Sigmoid colon (tissue), 7 donors: ENCODE measurements around the gene BRD3. TPM values are rescaled to one million over a fixed set of nuclear protein-coding genes. Genes with fewer than 3 reads are reported as not detected.

Experiments used
- DNase-seq: peaks from one replicate; pipeline ENCODE4 v3.0.0-alpha.2; 2019
- H3K27ac ChIP-seq, 4 donors: fragments of 200-600 bp; sonication (generic); one replicate each; pipeline ENCODE4 v1.5.1; 2016 to 2019; ENCODE audit warnings: mild to moderate bottlenecking in 1 of 4
- H3K27me3 ChIP-seq, 3 donors: fragments of 200-600 bp; sonication (generic); one replicate each; pipeline ENCODE4 v1.5.1; 2019; ENCODE audit warnings: mild to moderate bottlenecking in 1 of 3
- H3K36me3 ChIP-seq, 4 donors: fragments of 200-600 bp; sonication (generic); one replicate each; pipeline ENCODE4 v1.5.1; 2016 to 2019
- H3K4me1 ChIP-seq, 4 donors: fragments of 200-600 bp; sonication (generic); one replicate each; pipeline ENCODE4 v1.5.1; 2017 to 2019
- H3K4me3 ChIP-seq, 4 donors: fragments of 200-600 bp; sonication (generic); one replicate each; pipeline ENCODE4 v1.5.1; 2017 to 2019; ENCODE audit warnings: mild to moderate bottlenecking in 2 of 4, moderate library complexity in 1 of 4
- H3K9me3 ChIP-seq, 4 donors: fragments of 200-600 bp in 3 of 4; sonication (generic) in 3 of 4; one replicate each; pipeline versions ENCODE4 v1.5.1 to v1.6.1; 2013 to 2019
- CTCF ChIP-seq, 4 experiments: fragments of 450-650 bp in 3 of 4; fragments of 200-600 bp in 1 of 4; IDR thresholded peaks; one replicate each; pipeline ENCODE4 v1.5.1; 2016 to 2019; ENCODE audit warnings: antibody characterized with exemption in 4 of 4, mild to moderate bottlenecking in 3 of 4, moderate library complexity in 2 of 4
- EP300 ChIP-seq, 4 donors: sonication (generic); formaldehyde crosslinking; IDR thresholded peaks; one replicate each; pipeline ENCODE4 v1.6.1; 2017; ENCODE audit warnings: antibody characterized with exemption in 4 of 4
- POLR2A ChIP-seq, 2 donors: fragments of 450-650 bp; IDR thresholded peaks; one replicate each; pipeline ENCODE4 v1.6.1; 2016; ENCODE audit warnings: antibody characterized with exemption in 2 of 2, mild to moderate bottlenecking in 2 of 2, moderate library complexity in 2 of 2
- POLR2AphosphoS5 ChIP-seq, 4 donors: sonication (generic); formaldehyde crosslinking; IDR thresholded peaks; one replicate each; pipeline ENCODE4 v1.6.1; 2017; ENCODE audit warnings: antibody characterized with exemption in 4 of 4
- WGBS, 2 donors: extraction: QIAGEN DNeasy Blood & Tissue Kit; methylation state at CpG; one replicate each; pipeline ENCODE4 v1.1.7; 2013; 5-methylcytosine and 5-hydroxymethylcytosine counted together
- intact Hi-C: fragments of 100-400 bp; cut with DNase I; formaldehyde crosslinking; loops from one replicate; pipeline ENCODE4 v1.15.1; 2023
- polyA plus RNA-seq, 3 donors: library from polyadenylated mRNA; stranded (reverse); fragments of 200-250 nt; gene quantifications; one replicate each; pipeline ENCODE4 v1.2.3, GENCODE V29; 2013
- total RNA-seq, 4 donors: library from RNA; depleted of rRNA; stranded (reverse); fragments of >200 nt; gene quantifications; one replicate each; pipeline ENCODE4 v1.1.0, GENCODE V29; 2016
- donor health status: healthy with polysubstance abuse.
- donor health status: Bipolar disorder and iron deficiency.
- donor health status: healthy.

BRD3 gene
- total and polyA plus RNA-seq, 7 donors, result 4.4 to 34.5 (median 21.8) TPM

- no peak for TF ChIP-seq EP300 (IDR thresholded peaks at IDR 0.05)
- no peak for TF ChIP-seq POLR2AphosphoS5 (IDR thresholded peaks at IDR 0.05)
- no peak for TF ChIP-seq POLR2A (IDR thresholded peaks at IDR 0.05)
- TF ChIP-seq CTCF (IDR thresholded peaks at IDR 0.05), result no peak
- Histone ChIP-seq H3K36me3 (no peaks in the 10 kb centered on the region), H3K9me3 (no peaks in the 10 kb centered on the region), H3K4me3 (no peak overlapping the region), H3K27ac (peak overlapping the region in 2 of 4 donors; percentile 81 to 100), H3K27me3 (no peaks in the 10 kb centered on the region), H3K4me1 (peaks cover 0 to 77% (median 70%) of the 10 kb centered on the region in 4 donors)
- no peak for DNase-seq
- WGBS, 2 donors, result 82 to 92% methylated on average over 7 of the region's 7 CpGs
- intact Hi-C loops, result no loop called here
Measured at GRCh38 chr9:134064711-134065110, 3.1 kb downstream of the BRD3 start.

- WGBS, 2 donors, result 93 to 95% methylated on average over 29 of the region's 29 CpGs
- no peak overlapping the region for H3K27ac ChIP-seq
- intact Hi-C loops, result no loop called here
- H3K4me3 ChIP-seq, result no peak overlapping the region
- TF ChIP-seq CTCF (IDR thresholded peaks at IDR 0.05) (no peak), EP300 (IDR thresholded peaks at IDR 0.05) (no peak), POLR2AphosphoS5 (IDR thresholded peaks at IDR 0.05) (no peak), POLR2A (IDR thresholded peaks at IDR 0.05) (no peak)
- H3K9me3 ChIP-seq, result no peaks in the 10 kb centered on the region
- no peaks in the 10 kb centered on the region for H3K27me3 ChIP-seq
- peak; percentile 51 for DNase-seq
- H3K4me1 ChIP-seq, result peaks cover 0 to 81% (median 76%) of the 10 kb centered on the region in 4 donors
- H3K36me3 ChIP-seq, result no peaks in the 10 kb centered on the region
Measured at GRCh38 chr9:134063571-134064450, 4.0 kb downstream of the BRD3 start.

GRCh38 chr9:134063088-134063570 lies 4.7 kb downstream of the BRD3 start:
- Histone ChIP-seq H3K4me3 (no peak overlapping the region), H3K27me3 (no peaks in the 10 kb centered on the region), H3K9me3 (no peaks in the 10 kb centered on the region), H3K27ac (no peak overlapping the region), H3K36me3 (no peaks in the 10 kb centered on the region), H3K4me1 (peaks cover 0 to 87% (median 82%) of the 10 kb centered on the region in 4 donors)
- DNase-seq, result no peak
- TF ChIP-seq EP300 (IDR thresholded peaks at IDR 0.05) (no peak), POLR2AphosphoS5 (IDR thresholded peaks at IDR 0.05) (no peak), POLR2A (IDR thresholded peaks at IDR 0.05) (no peak), CTCF (IDR thresholded peaks at IDR 0.05) (no peak)
- intact Hi-C loops, result no loop called here
- 94 to 95% methylated on average over 15 of the region's 15 CpGs for WGBS, 2 donors

- Histone ChIP-seq H3K4me3 (no peak overlapping the region), H3K27me3 (no peaks in the 10 kb centered on the region), H3K4me1 (peaks cover 0 to 92% (median 87%) of the 10 kb centered on the region in 4 donors), H3K36me3 (no peaks in the 10 kb centered on the region), H3K9me3 (no peaks in the 10 kb centered on the region), H3K27ac (no peak overlapping the region)
- TF ChIP-seq POLR2A (IDR thresholded peaks at IDR 0.05) (no peak), CTCF (IDR thresholded peaks at IDR 0.05) (no peak), POLR2AphosphoS5 (IDR thresholded peaks at IDR 0.05) (no peak), EP300 (IDR thresholded peaks at IDR 0.05) (no peak)
- 83 to 86% methylated on average over 22 of the region's 22 CpGs for WGBS, 2 donors
- peak; percentile 56 for DNase-seq
- intact Hi-C loops, result no loop called here
Measured at GRCh38 chr9:134062461-134063087, 5.3 kb downstream of the BRD3 start.
